IPS DF 19.7 (cell line): ENCODE results near the gene BTBD1.
"Not testable (repeated sequence)": the region's sequence is repeated elsewhere in the genome, so short reads cannot be mapped to it uniquely, and the experiment has no call there.

Source experiments
- DNase-seq: peaks from one replicate; pipeline ENCODE4 v3.0.0-alpha.2; 2013; ENCODE audit warnings: low read depth, low spot score

Gene BTBD1

GRCh38 chr15:83094583-83094982, 27.5 kb upstream of the BTBD1 start:
- no peak for DNase-seq

DNA sequence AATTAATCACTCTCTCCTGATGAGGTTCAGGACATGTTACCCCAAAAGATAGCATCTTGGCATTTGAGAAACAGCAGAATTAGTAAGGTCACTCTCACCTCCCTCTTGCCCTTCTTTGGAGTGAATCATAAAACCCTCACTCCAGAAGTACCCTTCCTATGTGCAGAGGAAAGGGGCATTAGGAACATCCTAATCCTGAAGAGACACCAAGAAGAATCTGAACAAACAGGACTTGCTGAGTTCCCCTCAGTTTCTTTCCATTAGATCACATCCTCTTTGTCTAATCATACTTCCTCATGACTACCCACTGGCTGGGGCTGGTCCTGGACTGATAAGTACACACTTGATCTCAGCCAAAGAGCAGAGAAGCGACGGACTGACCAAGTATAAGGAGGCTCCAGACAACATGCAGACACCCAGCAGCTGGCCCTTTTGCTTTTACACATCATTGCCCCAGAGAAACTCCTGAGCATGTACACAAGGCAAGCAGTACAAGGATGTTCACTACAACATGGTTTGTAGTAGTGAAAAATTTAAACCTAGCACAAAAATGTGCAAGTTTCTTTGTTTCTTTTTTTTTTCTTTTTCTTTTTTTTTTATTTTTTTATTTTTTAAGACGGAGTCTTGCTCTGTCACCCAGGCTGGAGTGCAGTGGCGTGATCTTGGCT, 25.4 kb upstream of the BTBD1 start:
- no peak for DNase-seq

GRCh38 chr15:83091965-83092308, 24.9 kb upstream of the BTBD1 start:
- not testable (repeated sequence) for DNase-seq

GRCh38 chr15:83090465-83090864, 23.4 kb upstream of the BTBD1 start:
- DNase-seq, result no peak

- no peak for DNase-seq
These were observed 21.8 kb upstream of the BTBD1 start for GRCh38 chr15:83088876-83089275.

GRCh38 chr15:83087576-83087975, 20.5 kb upstream of the BTBD1 start:
- DNase-seq, result no peak

DNA sequence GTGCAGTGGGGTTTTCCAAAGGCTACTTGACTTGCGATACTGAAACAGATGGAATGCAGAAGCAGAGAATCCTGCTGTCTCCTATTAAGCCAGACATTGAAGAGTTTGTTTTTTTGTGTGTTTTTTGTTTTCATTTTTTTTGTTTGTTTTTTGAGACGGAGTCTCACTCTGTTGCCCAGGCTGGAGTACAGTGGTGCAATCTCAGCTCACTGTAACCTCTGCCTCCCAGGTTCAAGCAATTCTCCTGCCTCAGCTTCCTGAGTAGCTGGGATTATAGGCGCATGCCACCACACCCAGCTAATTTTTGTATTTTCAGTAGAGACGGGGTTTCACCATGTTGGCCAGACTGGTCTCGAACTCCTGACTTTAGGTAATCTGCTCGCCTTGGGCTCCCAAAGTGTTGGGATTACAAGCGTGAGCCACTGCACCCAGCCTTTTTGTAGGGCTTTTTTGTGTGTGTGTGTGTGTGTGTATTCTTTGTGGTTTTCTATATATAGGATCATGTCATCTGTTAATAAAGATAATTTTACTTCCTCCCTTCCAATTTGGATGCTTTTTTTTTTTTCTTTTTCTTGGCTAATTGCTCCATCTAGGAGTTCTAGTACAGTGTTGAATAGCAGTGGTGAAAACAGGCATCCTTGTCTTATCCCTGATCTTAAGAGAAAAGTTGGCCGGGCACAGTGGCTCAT, 19.0 kb upstream of the BTBD1 start:
- DNase-seq, result not testable (repeated sequence)

- not testable (repeated sequence) for DNase-seq
These were observed 18.4 kb upstream of the BTBD1 start for GRCh38 chr15:83085461-83085860.

- no peak for DNase-seq
These were observed 15.8 kb upstream of the BTBD1 start for GRCh38 chr15:83082730-83083386.

GRCh38 chr15:83081256-83082014, 14.4 kb upstream of the BTBD1 start:
- no peak for DNase-seq

DNA sequence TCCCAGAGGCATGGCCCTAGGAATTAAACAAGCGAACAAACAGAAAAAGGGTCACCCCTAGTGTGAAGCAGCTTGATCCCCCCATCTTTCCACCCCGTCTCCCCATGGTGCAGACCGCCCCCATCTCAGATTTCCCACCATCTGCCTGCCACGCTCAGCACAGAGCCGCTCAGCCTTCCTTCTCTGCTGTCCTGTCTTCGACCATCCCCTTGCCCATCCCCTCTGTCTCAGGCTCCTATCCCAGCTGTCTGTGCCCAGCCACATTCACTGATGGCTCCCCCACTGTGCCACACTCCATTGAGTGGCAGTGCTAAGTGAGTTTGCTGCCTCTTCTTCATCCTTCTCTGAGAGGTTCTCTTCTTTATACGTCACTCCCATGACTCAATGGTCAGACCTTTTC, 11.7 kb upstream of the BTBD1 start:
- no peak for DNase-seq

- DNase-seq, result no peak
These were observed 10.6 kb upstream of the BTBD1 start for GRCh38 chr15:83077491-83078230.

- not testable (repeated sequence) for DNase-seq
These were observed 2.2 kb upstream of the BTBD1 start for GRCh38 chr15:83069211-83069642.

DNA sequence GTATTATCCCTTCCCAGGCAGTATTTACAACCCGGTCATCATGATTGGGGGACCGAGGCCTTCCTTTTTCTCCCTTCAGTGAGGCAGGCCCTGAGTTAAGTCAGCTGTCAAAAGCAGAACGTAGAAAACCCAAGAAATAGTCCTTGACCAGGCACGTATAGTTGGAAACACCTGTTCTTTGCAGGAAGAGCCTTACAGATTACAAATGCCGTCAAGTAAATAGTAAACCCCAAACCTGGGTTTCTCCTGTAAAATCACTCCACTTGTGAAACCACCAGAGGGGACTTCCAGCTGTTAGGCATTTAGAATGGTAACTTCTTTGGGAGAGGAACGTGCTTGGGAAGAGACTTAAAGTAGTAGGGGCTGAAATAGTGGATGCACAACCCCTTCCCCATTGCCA, 1.0 kb upstream of the BTBD1 start:
- DNase-seq, result no peak

DNA sequence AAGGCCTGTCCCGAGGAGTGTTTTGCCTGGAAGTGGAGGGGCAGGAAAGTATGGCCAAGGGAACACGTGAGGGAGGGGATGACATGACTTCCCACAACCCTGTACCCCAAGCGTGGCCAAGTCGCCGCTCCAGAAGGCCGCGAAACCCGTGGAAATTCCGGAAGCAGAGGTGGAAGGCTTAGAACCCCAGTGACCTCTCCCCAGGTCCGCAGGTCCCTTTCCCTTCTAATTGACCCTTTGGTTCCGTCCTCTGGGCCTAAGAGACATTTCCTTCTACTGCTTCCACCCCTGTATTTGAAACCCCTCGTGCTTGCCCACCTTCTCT, 548 bp upstream of the BTBD1 start:
- DNase-seq, result no peak

DNA sequence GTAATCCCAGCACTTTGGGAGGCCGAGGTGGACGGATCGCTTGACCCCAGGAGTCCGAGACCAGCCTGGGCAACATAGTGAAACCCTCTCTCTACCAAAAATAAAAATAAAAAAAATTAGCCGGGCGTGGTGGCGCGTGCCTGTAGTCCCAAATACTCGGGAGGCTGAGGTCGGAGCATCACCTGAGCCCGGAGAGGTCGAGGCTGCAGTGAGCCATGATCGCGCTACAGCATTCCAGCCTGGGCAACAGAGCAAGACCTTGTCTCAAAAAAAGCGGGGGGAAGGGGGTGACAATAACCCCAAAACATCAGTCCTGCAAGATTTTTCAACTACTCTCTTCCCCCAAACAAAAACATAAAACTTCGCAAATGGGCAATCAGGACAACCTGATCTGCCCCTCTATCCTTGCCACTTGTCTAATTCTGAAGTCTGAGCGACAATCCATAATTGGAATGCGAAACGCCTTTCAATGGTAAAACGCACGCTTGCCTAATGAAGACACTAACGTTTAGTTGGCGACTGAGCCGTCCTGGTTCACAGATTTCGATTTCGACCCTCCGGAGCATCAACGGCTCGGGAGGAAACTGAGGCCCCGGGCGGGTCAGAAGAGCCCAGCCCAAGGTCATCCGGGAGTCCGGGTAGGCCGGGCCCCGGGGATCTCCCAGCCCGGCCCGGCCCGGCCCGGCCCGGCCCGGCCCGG, 868 bp downstream of the BTBD1 start:
- no peak for DNase-seq

GRCh38 chr15:83065431-83065830, 1.6 kb downstream of the BTBD1 start:
- DNase-seq, result no peak

DNA sequence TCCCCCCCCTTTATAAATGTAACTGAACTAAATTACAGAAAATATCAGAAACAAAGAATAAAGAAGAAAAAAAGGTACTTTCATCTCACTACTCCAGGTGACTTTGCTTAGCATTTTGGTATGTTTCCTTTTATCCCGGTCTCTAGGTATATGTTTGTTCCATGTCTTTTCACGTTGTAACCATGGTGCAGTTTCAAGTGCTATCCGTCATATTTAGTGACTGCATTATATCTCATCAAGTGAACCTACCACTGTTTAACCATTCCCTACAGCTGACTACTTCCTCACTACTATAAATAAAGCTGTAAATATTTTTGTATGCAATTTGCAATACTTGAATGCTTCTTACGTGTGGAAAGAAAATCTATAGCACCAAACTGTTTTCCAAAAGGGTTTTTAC, 2.2 kb downstream of the BTBD1 start:
- DNase-seq, result no peak

GRCh38 chr15:83063551-83063950, 3.5 kb downstream of the BTBD1 start:
- DNase-seq, result no peak

- DNase-seq, result no peak
These were observed 4.3 kb downstream of the BTBD1 start for GRCh38 chr15:83062768-83063180.

- DNase-seq, result no peak
These were observed 5.4 kb downstream of the BTBD1 start for GRCh38 chr15:83061680-83062079.
